Measurements from ENCODE around the gene SOWAHA.

DNA sequence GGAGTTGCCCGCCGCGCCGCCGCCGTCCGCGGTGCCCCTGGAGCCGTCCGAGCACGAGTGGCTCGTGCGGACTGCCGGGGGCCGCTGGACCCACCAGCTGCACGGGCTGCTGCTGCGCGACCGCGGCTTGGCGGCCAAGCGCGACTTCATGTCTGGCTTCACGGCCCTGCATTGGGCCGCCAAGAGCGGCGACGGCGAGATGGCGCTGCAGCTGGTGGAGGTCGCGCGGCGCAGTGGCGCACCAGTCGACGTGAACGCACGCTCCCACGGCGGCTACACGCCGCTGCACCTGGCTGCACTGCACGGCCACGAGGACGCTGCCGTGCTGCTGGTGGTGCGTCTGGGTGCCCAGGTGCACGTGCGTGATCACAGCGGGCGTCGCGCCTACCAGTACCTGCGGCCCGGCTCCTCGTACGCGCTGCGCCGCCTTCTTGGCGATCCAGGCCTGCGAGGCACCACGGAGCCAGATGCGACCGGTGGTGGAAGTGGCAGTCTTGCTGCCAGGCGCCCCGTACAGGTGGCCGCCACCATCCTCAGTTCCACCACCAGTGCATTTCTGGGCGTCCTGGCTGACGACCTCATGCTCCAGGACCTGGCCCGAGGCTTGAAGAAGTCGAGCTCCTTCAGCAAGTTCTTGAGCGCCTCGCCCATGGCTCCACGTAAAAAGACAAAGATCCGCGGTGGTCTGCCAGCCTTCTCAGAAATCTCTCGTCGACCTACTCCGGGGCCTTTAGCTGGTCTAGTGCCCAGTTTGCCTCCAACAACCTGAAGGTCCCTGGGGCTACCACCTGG is 1.6 kb downstream of the SOWAHA start:
- TF ChIP-seq EZH2 (optimal IDR thresholded peaks at IDR 0.05; ENCODE audit: low read depth, low read length) = no peak
- TF ChIP-seq, protein P1, sequence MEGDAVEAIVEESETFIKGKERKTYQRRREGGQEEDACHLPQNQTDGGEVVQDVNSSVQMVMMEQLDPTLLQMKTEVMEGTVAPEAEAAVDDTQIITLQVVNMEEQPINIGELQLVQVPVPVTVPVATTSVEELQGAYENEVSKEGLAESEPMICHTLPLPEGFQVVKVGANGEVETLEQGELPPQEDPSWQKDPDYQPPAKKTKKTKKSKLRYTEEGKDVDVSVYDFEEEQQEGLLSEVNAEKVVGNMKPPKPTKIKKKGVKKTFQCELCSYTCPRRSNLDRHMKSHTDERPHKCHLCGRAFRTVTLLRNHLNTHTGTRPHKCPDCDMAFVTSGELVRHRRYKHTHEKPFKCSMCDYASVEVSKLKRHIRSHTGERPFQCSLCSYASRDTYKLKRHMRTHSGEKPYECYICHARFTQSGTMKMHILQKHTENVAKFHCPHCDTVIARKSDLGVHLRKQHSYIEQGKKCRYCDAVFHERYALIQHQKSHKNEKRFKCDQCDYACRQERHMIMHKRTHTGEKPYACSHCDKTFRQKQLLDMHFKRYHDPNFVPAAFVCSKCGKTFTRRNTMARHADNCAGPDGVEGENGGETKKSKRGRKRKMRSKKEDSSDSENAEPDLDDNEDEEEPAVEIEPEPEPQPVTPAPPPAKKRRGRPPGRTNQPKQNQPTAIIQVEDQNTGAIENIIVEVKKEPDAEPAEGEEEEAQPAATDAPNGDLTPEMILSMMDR (IDR thresholded peaks at IDR 0.05; ENCODE audit: low read length) = no peak
- TF ChIP-seq EZH2phosphoT487 (IDR thresholded peaks at IDR 0.05; ENCODE audit: low read length) = no peak
